Mesothelial cell of epicardium (in vitro differentiated cells): ENCODE results near the gene TMIGD1. TPM values are rescaled to one million over a fixed set of nuclear protein-coding genes. Genes with fewer than 3 reads are reported as not detected.
"Not testable (repeated sequence)": the region's sequence is repeated elsewhere in the genome, so short reads cannot be mapped to it uniquely, and the experiment has no call there.

ENCODE experiments used
- DNase-seq, 2 experiments: peaks; one replicate each; pipeline ENCODE4 v3.0.0; 2021; ENCODE audit warnings: low spot score in 2 of 2; ENCODE audit not compliant: unreplicated experiment in 2 of 2
- H3K27ac Mint-ChIP-seq: 2 replicates; pipeline ENCODE4 v1.8.0; 2021; ENCODE audit warnings: mixed read lengths
- H3K27me3 Mint-ChIP-seq: 2 replicates; pipeline ENCODE4 v1.8.0; 2021; ENCODE audit warnings: low read depth, mixed read lengths
- H3K36me3 Mint-ChIP-seq: 2 replicates; pipeline ENCODE4 v1.8.0; 2021; ENCODE audit warnings: mixed read lengths
- H3K4me1 Mint-ChIP-seq: 2 replicates; pipeline ENCODE4 v1.8.0; 2021; ENCODE audit warnings: mixed read lengths
- H3K4me3 Mint-ChIP-seq: 2 replicates; pipeline ENCODE4 v1.8.0; 2021; ENCODE audit warnings: mild to moderate bottlenecking, moderate library complexity, mixed read lengths
- H3K9me3 Mint-ChIP-seq: 2 replicates; pipeline ENCODE4 v1.8.0; 2021; ENCODE audit warnings: mixed read lengths
- total RNA-seq: library from RNA; stranded (reverse); gene quantifications from 3 replicates; pipeline ENCODE4 v1.2.1, GENCODE V29; 2021
- TF ChIP-seq, protein P1 (sequence below): fragments of 200-600 bp; sonication (generic); IDR thresholded peaks from one replicate; pipeline ENCODE4 v1.5.0; 2021; ENCODE audit warnings: antibody characterized with exemption; ENCODE audit not compliant: unreplicated experiment

The TMIGD1 gene
- total RNA-seq, 1 donor from 2014 or later, result not detected

DNA sequence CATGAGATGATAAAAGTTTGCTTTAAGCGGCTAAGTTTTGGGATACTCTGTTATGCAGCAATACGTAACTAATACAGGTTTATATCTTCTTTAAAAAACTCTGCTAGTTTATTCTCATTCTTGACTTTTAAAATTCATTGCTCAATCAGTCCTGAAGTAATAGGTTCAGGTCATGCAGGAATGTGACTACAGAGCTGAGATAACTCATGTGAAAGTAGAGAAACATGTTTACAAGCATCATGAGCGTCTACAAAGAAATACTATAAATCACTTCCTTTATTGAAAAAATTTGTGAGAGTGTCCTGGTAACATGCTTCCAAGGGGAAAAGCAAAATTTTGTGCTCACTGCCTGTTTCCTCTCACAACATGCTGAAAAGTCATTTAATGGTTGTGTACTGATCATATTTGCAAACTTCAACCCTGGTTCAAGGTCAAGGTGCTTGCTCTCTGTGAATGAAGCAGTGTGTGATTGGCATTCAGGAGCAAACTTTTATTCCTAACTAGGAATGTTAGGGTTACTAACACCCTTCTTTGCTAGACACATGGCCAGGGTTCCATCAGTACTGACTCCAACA lies 12.5 kb upstream of the TMIGD1 start:
- DNase-seq, result no peak
- no peaks in the 10 kb centered on the region for H3K9me3 Mint-ChIP-seq
- peaks cover 14% of the 10 kb centered on the region for H3K4me1 Mint-ChIP-seq
- no peaks in the 10 kb centered on the region for H3K36me3 Mint-ChIP-seq
- TF ChIP-seq, protein P1, sequence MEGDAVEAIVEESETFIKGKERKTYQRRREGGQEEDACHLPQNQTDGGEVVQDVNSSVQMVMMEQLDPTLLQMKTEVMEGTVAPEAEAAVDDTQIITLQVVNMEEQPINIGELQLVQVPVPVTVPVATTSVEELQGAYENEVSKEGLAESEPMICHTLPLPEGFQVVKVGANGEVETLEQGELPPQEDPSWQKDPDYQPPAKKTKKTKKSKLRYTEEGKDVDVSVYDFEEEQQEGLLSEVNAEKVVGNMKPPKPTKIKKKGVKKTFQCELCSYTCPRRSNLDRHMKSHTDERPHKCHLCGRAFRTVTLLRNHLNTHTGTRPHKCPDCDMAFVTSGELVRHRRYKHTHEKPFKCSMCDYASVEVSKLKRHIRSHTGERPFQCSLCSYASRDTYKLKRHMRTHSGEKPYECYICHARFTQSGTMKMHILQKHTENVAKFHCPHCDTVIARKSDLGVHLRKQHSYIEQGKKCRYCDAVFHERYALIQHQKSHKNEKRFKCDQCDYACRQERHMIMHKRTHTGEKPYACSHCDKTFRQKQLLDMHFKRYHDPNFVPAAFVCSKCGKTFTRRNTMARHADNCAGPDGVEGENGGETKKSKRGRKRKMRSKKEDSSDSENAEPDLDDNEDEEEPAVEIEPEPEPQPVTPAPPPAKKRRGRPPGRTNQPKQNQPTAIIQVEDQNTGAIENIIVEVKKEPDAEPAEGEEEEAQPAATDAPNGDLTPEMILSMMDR, result no peak
- H3K4me3 Mint-ChIP-seq, result no peak overlapping the region
- no peak overlapping the region for H3K27ac Mint-ChIP-seq
- no peaks in the 10 kb centered on the region for H3K27me3 Mint-ChIP-seq

DNA sequence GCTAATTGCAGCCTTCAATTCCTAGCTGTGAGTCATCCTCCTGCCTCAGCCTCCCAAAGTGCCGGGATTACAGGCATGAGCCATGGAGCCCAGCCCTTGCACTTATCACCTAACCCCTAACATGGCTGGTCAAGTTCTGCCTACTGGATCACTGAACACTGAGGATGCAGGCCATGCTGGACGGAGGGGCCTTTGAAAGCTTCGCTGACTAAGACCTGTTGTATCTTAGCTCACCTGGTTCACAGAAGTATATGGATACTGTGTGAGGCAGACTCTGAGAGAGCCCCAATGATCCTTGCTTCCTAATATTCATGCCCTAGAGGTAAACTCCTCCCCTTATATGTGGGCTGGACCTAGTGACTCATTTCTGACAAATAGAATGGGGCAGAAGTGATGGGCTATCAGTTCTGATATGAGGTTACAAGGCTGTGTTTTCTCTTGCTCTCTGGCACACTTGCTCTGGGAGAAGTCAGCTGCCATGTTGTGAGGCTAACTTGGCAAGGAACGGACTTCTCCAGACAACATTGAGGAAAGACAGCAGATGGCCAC lies 11.7 kb upstream of the TMIGD1 start:
- no peak for DNase-seq
- Mint-ChIP-seq H3K27me3 (no peaks in the 10 kb centered on the region), H3K27ac (no peak overlapping the region), H3K4me3 (no peak overlapping the region), H3K9me3 (no peaks in the 10 kb centered on the region), H3K4me1 (peaks cover 18% of the 10 kb centered on the region), H3K36me3 (no peaks in the 10 kb centered on the region)
- TF ChIP-seq, protein P1, result no peak

DNA sequence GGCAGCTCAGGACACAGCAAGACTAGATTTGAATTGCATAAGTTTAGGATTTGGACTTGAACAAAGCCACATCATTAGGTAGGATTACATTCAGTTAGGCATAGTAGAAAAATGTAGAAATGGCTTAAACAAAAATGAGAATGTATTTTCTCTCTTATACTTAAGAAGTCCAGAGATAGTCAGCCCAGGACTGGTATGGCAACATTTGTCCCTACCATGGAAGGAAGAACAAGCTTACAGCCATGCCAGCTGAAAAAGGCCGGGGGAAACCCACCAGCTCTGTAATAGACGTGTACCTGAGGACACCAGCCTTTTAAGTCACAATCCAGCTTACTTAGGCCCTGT lies 11.2 kb upstream of the TMIGD1 start:
- Mint-ChIP-seq H3K9me3 (no peaks in the 10 kb centered on the region), H3K4me1 (peaks cover 23% of the 10 kb centered on the region), H3K27me3 (no peaks in the 10 kb centered on the region), H3K36me3 (no peaks in the 10 kb centered on the region), H3K4me3 (no peak overlapping the region), H3K27ac (peak overlapping the region; percentile 80)
- TF ChIP-seq, protein P1, result no peak
- no peak for DNase-seq

DNA sequence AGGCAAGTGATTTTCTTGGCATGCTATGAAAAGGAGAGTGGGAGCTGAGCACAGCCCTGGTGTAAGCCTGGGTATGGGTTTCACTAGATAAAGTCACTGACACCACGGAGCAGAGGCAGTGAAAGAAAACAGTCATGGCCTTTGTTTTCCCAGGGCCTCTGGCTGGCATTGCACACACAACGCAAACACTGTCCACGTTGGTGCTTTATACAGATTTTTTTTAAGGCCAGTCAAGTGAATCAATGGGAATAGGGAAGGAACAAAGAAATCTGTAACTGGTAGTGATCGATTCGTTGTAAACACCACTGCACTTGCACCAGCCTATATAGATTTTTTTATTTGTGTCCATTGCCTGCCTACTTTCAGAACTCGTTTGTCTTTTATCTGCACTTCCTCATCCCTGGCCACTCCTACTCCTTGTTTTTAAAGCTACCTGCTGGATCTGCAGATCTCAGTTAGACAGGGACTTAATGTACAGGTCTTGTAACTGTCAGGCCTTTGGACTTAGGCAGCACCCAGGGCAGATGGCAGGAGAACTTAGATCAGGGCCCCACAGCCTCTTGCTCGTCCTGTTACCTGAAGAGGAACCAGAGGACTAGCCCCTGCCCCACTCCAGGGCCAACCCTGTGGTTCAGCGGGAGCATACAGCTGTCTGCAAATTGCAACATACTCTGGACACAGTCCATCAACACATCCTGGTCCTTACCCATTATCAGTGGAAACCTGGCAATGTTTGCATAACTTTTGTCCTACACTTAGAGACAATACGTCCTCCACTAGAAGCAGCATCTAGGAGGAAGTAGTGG lies 10.6 kb upstream of the TMIGD1 start:
- H3K36me3 Mint-ChIP-seq, result no peaks in the 10 kb centered on the region
- TF ChIP-seq, protein P1, result no peak
- DNase-seq, result no peak
- H3K4me1 Mint-ChIP-seq, result peaks cover 26% of the 10 kb centered on the region
- no peaks in the 10 kb centered on the region for H3K9me3 Mint-ChIP-seq
- no peaks in the 10 kb centered on the region for H3K27me3 Mint-ChIP-seq
- H3K4me3 Mint-ChIP-seq, result no peak overlapping the region
- H3K27ac Mint-ChIP-seq, result peak overlapping the region; percentile 80

DNA sequence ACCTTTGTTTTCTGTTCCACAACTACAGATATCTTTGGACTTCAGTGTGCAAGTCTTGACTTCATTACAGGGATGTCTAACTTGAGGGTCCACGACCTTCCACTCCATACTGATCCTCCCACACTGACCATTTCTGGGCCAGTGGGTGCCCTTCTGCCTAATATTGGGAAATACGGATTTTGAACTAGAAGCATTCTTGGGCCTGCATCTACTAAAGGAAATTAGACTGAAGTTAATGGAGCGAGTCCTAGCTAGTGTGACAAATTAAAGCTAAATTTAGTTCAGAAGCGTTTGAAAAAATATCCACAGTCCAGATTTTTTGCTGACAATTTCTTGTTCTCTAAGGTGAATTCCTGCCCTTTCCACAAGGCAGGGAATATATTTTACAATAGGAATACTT lies 9.9 kb upstream of the TMIGD1 start:
- TF ChIP-seq, protein P1, result no peak
- Mint-ChIP-seq H3K27me3 (no peaks in the 10 kb centered on the region), H3K4me1 (peaks cover 26% of the 10 kb centered on the region), H3K4me3 (no peak overlapping the region), H3K36me3 (no peaks in the 10 kb centered on the region), H3K27ac (no peak overlapping the region), H3K9me3 (no peaks in the 10 kb centered on the region)
- no peak for DNase-seq

DNA sequence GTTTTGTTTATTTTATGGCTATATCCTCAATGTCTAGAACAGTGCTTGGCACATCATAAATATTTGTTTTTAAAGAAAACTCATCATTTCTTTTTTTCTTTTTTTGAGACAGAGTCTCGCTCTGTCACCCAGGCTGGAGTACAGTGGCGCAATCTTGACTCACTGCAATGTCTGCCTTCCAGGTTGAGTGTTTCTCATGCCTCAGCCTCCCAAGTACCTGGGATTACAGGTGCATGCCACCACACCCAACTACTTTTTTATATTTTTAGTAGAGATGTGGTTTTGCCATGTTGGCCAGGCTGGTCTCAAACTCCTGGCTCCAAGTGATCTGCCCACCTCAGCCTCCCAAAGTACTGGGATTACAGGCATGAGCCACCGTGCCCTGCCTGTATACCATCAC lies 9.4 kb upstream of the TMIGD1 start:
- DNase-seq, H3K9me3 Mint-ChIP-seq, H3K4me3 Mint-ChIP-seq, H3K36me3 Mint-ChIP-seq, H3K27me3 Mint-ChIP-seq, H3K27ac Mint-ChIP-seq: not testable (repeated sequence)
- peaks cover 26% of the 10 kb centered on the region for H3K4me1 Mint-ChIP-seq
